Cardiac septum (tissue), 1 donor: ENCODE results near the gene SARNP. TPM values are rescaled to one million over a fixed set of nuclear protein-coding genes. Genes with fewer than 3 reads are reported as not detected.

Experiments used
- DNase-seq: peaks from one replicate; pipeline ENCODE4 v3.0.0-alpha.2; 2020; ENCODE audit warnings: low spot score
- intact Hi-C: fragments of 100-400 bp; cut with DNase I; formaldehyde crosslinking; loops from one replicate; pipeline ENCODE4 v1.14.0; 2022
- total RNA-seq: library from RNA; stranded (reverse); fragmentation: NEBNext Ultra II Directional; extraction: Animal tissue kit (Norgen Biotek cat#: 25700); gene quantifications from one replicate; pipeline ENCODE4 v1.2.1, GENCODE V29; 2021
- donor health status: DM: no; HTN: no; CAD: no.

SARNP gene
- total RNA-seq, 1 donor from 2014 or later, result 56.2 TPM

- no peak for DNase-seq
- intact Hi-C loops, result no loop called here
Measured at GRCh38 chr12:55718015-55718414, 99.5 kb downstream of the SARNP start.

GRCh38 chr12:55717011-55718007, 100.2 kb downstream of the SARNP start:
- no peak for DNase-seq
- intact Hi-C loops, result no loop called here

GRCh38 chr12:55716582-55716957, 101.0 kb downstream of the SARNP start:
- intact Hi-C loops, result no loop called here
- DNase-seq, result no peak

GRCh38 chr12:55715833-55716581, 101.5 kb downstream of the SARNP start, which contains the start of gene BLOC1S1:
BLOC1S1 (plus strand) TSS chr12:55716046; CDS start chr12:55716052, 6 bp downstream.
- DNase-seq, result peak; percentile 95

GRCh38 chr12:55715169-55715764, 102.3 kb downstream of the SARNP start:
- no peak for DNase-seq
- intact Hi-C loops, result no loop called here

More at GRCh38 chr12:55715833-55716581, 101.5 kb downstream of the SARNP start, which contains the start of gene BLOC1S1:
- intact Hi-C loops, result no loop called here

- intact Hi-C loops, result no loop called here
- no peak for DNase-seq
Measured at GRCh38 chr12:55713721-55714120, 103.8 kb downstream of the SARNP start.

GRCh38 chr12:55712700-55713415, 104.7 kb downstream of the SARNP start:
- DNase-seq, result no peak

GRCh38 chr12:55711786-55712553, 105.6 kb downstream of the SARNP start:
- DNase-seq, result no peak
- intact Hi-C loops, result no loop called here

More at GRCh38 chr12:55712700-55713415, 104.7 kb downstream of the SARNP start:
- intact Hi-C loops, result no loop called here

- peak; percentile 89 for DNase-seq
- intact Hi-C loops, result loop anchor here (1.0 kb wide), 1 partner anchor 21 kb away; the partner anchor contains the start of gene CD63
Measured at GRCh38 chr12:55708695-55709233, 108.8 kb downstream of the SARNP start.

- peak; percentile 93 for DNase-seq
- intact Hi-C loops, result loop anchor here (1.0 kb wide), 1 partner anchor 21 kb away; the partner anchor contains the start of gene CD63
Measured at GRCh38 chr12:55707841-55708694, 109.5 kb downstream of the SARNP start, which contains the start of gene ITGA7. ITGA7 (minus strand) TSS chr12:55707904; CDS start chr12:55707682, 222 bp downstream.

Other genes with a start within 250 kb of the SARNP start
- not detected for gene OR2AP1, start 245.3 kb downstream of the SARNP start, total RNA-seq
- not detected for gene OR10P1, start 180.8 kb downstream of the SARNP start, total RNA-seq
- 806 TPM for gene ITGA7, start 109.8 kb downstream of the SARNP start, total RNA-seq
- gene BLOC1S1, start 101.7 kb downstream of the SARNP start, total RNA-seq, result 97.7 TPM
- 26.3 TPM for gene RDH5, start 97.3 kb downstream of the SARNP start, total RNA-seq
- 914 TPM for gene CD63, start 88.7 kb downstream of the SARNP start, total RNA-seq
- gene GDF11, start 74.6 kb downstream of the SARNP start, total RNA-seq, result 18.0 TPM
- gene ORMDL2, start 317 bp upstream of the SARNP start, total RNA-seq, result 23.0 TPM
- 18.4 TPM for gene DNAJC14, start 11.9 kb upstream of the SARNP start, total RNA-seq
- gene MMP19, start 25.2 kb upstream of the SARNP start, total RNA-seq, result 1.6 TPM
- gene PYM1, start 110.2 kb upstream of the SARNP start, total RNA-seq, result 13.5 TPM
- 9.7 TPM for gene DGKA, start 113.4 kb upstream of the SARNP start, total RNA-seq
- gene PMEL, start 148.3 kb upstream of the SARNP start, total RNA-seq, result 0.75 TPM
- 9.1 TPM for gene CDK2, start 149.1 kb upstream of the SARNP start, total RNA-seq
- 108 TPM for gene RAB5B, start 156.4 kb upstream of the SARNP start, total RNA-seq
- gene SUOX, start 179.6 kb upstream of the SARNP start, total RNA-seq, result 25.0 TPM
- 8.4 TPM for gene IKZF4, start 203.3 kb upstream of the SARNP start, total RNA-seq
- 39.5 TPM for gene RPS26, start 224.2 kb upstream of the SARNP start, total RNA-seq